SK-N-SH (cell line): ENCODE measurements around the gene LRRC45. TPM values are rescaled to one million over a fixed set of nuclear protein-coding genes. Genes with fewer than 3 reads are reported as not detected.

ENCODE experiments used
- CTCF ChIA-PET: fragments of 300-600, 350-600 bp; formaldehyde crosslinking; extraction: SDS; loops from one replicate; lab custom pipeline; 2021; lab: Yijun Ruan, JAX
- POLR2A ChIA-PET: fragments of 350-600 bp; sonication (Branson Sonifier 250); formaldehyde crosslinking; extraction: SDS; loops from one replicate; lab custom pipeline; 2020; ENCODE audit warnings: antibody characterized with exemption, inconsistent platforms; lab: Yijun Ruan, JAX
- DNase-seq: peaks from one replicate; pipeline ENCODE4 v3.0.0; 2012
- H2AFZ ChIP-seq: fragments of 200-600 bp; sonication (generic); 2 replicates; pipeline ENCODE4 v1.8.1; 2016; ENCODE audit warnings: antibody characterized with exemption, mild to moderate bottlenecking, low read depth
- H3F3A ChIP-seq: fragments of 200-600 bp; sonication (generic); replicated peaks from 2 replicates; pipeline ENCODE3; 2016; ENCODE audit warnings: antibody characterized with exemption, mild to moderate bottlenecking; ENCODE audit not compliant: insufficient read depth
- H3K27ac ChIP-seq, 2 experiments: fragments of 200-500 bp in 1 of 2; fragments of 200-600 bp in 1 of 2; sonication (Bioruptor generic) in 1 of 2; sonication (generic), shearing (Covaris generic) in 1 of 2; 2 replicates each; pipeline versions ENCODE4 v1.5.1 to v1.6.1; 2014 to 2016; ENCODE audit warnings: low read depth in 2 of 2, inconsistent platforms in 1 of 2, low read length in 1 of 2, mild to moderate bottlenecking in 1 of 2, mixed read lengths in 1 of 2
- H3K27me3 ChIP-seq: fragments of 200-600 bp; sonication (generic), shearing (Covaris generic); 2 replicates; pipeline ENCODE4 v1.6.1; 2016; ENCODE audit warnings: mixed run types; ENCODE audit not compliant: insufficient read depth
- H3K36me3 ChIP-seq, 2 experiments: fragments of 200-500 bp in 1 of 2; fragments of 200-600 bp in 1 of 2; sonication (Bioruptor generic) in 1 of 2; sonication (generic) in 1 of 2; replicated peaks in 1 of 2; 2 replicates each; pipeline versions ENCODE3 to v1.5.1; 2014 to 2016; ENCODE audit warnings: low read length in 1 of 2, mild to moderate bottlenecking in 1 of 2; ENCODE audit not compliant: insufficient read depth in 2 of 2, control insufficient read depth in 1 of 2
- H3K4me1 ChIP-seq, 2 experiments: fragments of 200-500 bp in 1 of 2; fragments of 200-600 bp in 1 of 2; sonication (Bioruptor generic) in 1 of 2; sonication (generic), shearing (Covaris generic) in 1 of 2; 2 replicates each; pipeline versions ENCODE4 v1.5.1 to v1.6.1; 2014 to 2016; ENCODE audit warnings: low read depth in 1 of 2, low read length in 1 of 2, mixed run types in 1 of 2; ENCODE audit not compliant: insufficient read depth in 2 of 2, control insufficient read depth in 1 of 2
- H3K4me2 ChIP-seq: fragments of 200-600 bp; sonication (generic), shearing (Covaris generic); 2 replicates; pipeline ENCODE4 v1.6.1; 2017; ENCODE audit warnings: mixed run types
- H3K4me3 ChIP-seq, 2 experiments: fragments of 200-500 bp in 1 of 2; fragments of 200-600 bp in 1 of 2; sonication (Bioruptor generic) in 1 of 2; sonication (generic), shearing (Covaris generic) in 1 of 2; 2 replicates each; pipeline versions ENCODE4 v1.5.1 to v1.8.1; 2014 to 2016; ENCODE audit warnings: low read depth in 2 of 2, inconsistent platforms in 1 of 2, low read length in 1 of 2, mild to moderate bottlenecking in 1 of 2, mixed read lengths in 1 of 2, moderate library complexity in 1 of 2
- H3K79me2 ChIP-seq: fragments of 200-600 bp; sonication (generic); 2 replicates; pipeline ENCODE4 v1.8.1; 2017; ENCODE audit warnings: mild to moderate bottlenecking; ENCODE audit not compliant: insufficient read depth
- H3K9ac ChIP-seq: fragments of 200-600 bp; sonication (generic); 2 replicates; pipeline ENCODE4 v1.6.1; 2017; ENCODE audit warnings: mixed run types
- H3K9me2 ChIP-seq: fragments of 200-600 bp; sonication (generic); 2 replicates; pipeline ENCODE4 v1.6.1; 2017; ENCODE audit warnings: mixed run types
- H3K9me3 ChIP-seq: fragments of 200-600 bp; sonication (generic); 2 replicates; pipeline ENCODE4 v1.6.1; 2017; ENCODE audit warnings: mixed run types, mild to moderate bottlenecking, moderate library complexity
- H4K20me1 ChIP-seq: fragments of 200-600 bp; sonication (generic); 2 replicates; pipeline ENCODE4 v1.6.1; 2017; ENCODE audit warnings: mild to moderate bottlenecking, mixed run types; ENCODE audit not compliant: insufficient read depth
- CHD2 ChIP-seq: fragments of 150-350 bp; IDR thresholded peaks from 2 replicates; pipeline ENCODE4 v1.6.1; 2018; ENCODE audit warnings: low read length; ENCODE audit not compliant: partially characterized antibody
- GATA2 ChIP-seq: sonication (generic); formaldehyde crosslinking; IDR thresholded peaks from 2 replicates; pipeline ENCODE4 v1.5.0; 2020; ENCODE audit warnings: mild to moderate bottlenecking, missing genetic modification reagents
- RAD21 ChIP-seq: IDR thresholded peaks from 2 replicates; pipeline ENCODE4 v1.6.1; 2012; ENCODE audit warnings: mild to moderate bottlenecking, low read length
- RXRA ChIP-seq: IDR thresholded peaks from 2 replicates; pipeline ENCODE4 v1.4.0; 2012; ENCODE audit warnings: low read depth, mild to moderate bottlenecking, borderline replicate concordance
- SIN3A ChIP-seq: IDR thresholded peaks from 2 replicates; pipeline ENCODE4 v1.6.1; 2012; ENCODE audit warnings: low read depth, mild to moderate bottlenecking, low read length, moderate library complexity, borderline replicate concordance
- TCF12 ChIP-seq: IDR thresholded peaks from 2 replicates; pipeline ENCODE4 v1.4.0; 2012
- TEAD4 ChIP-seq: IDR thresholded peaks from 2 replicates; pipeline ENCODE4 v1.4.0; 2012; ENCODE audit warnings: mild to moderate bottlenecking, borderline replicate concordance; ENCODE audit not compliant: insufficient read depth
- WGBS: methylation state at CpG from one replicate; pipeline ENCODE4 v1.1.6; 2017; ENCODE audit warnings: low lambda C conversion rate; 5-methylcytosine and 5-hydroxymethylcytosine counted together
- polyA plus RNA-seq, 3 experiments: library from polyadenylated mRNA; depleted of rRNA; stranded (reverse); fragments of >200 nt; gene quantifications; 2 replicates each; pipeline ENCODE4 v1.2.3, GENCODE V29; 2012
- TF ChIP-seq, protein P1 (sequence below): fragments of 150-350 bp; IDR thresholded peaks from 2 replicates; pipeline ENCODE4 v1.6.1; 2017; ENCODE audit warnings: antibody characterized with exemption, low read length, low read depth, borderline replicate concordance
- TF ChIP-seq, protein P2 (sequence below): IDR thresholded peaks from 2 replicates; pipeline ENCODE4 v1.4.0; 2012; ENCODE audit warnings: low read depth, borderline replicate concordance
- TF ChIP-seq, protein P3 (sequence below): fragments of 200-600 bp; sonication (generic); IDR thresholded peaks from 2 replicates; pipeline ENCODE4 v1.6.1; 2017; ENCODE audit warnings: antibody characterized with exemption, mild to moderate bottlenecking, moderate library complexity
- TF ChIP-seq, protein P4 (sequence below): IDR thresholded peaks from 2 replicates; pipeline ENCODE4; 2012
- TF ChIP-seq, protein P5 (sequence below): fragments of 150-350 bp; IDR thresholded peaks from 2 replicates; pipeline ENCODE4 v1.6.1; 2016; ENCODE audit warnings: mild to moderate bottlenecking, low read depth, low read length

LRRC45 gene
- polyA plus RNA-seq, 1 of the 3 experiments (the other 2 are of a cell fraction), result 31.5 TPM

DNA sequence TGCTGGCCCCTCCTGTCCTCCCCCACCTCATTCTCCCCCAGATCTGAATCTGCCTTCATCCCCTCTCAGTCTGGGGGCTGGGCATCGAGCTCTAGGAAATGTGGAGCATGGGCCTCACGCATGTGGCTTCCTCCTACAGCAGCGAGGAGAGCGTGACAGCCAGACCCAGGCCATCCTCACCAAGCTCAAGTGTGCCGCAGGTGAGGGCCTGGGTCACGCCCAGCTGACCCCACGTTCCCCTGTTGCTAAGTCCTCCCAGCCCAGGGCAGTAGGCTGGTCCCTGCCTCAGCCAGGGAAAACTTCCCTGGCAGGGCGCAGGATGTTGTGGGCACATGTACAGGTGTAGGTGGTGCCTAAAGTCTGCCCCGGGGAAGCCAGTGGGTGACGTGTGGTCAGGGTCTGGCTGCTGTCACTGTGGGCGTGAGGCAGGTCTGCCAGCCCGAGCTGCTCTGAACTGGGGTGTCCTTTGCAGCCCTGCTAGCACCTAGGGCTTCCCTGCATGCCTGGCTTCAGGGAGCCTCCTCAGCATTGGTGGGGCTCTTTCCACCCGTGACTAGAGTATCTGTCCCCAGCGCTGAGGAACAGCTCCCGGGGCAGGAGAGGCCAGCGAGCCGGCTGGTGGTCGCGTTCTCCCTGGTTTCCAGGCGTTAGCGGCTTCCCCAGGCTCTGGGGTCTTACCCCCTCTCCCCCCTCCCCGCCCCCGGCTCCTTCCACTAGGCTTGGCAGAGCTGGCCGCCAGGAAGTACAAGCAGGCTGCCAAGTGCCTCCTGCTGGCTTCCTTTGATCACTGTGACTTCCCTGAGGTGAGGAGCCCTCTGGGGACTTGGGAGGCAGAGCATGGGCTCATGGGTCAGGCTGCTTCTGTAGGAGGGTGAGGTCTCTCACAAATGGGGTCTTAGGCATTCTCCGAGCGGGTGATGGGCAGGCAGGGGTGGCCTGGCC, 32.2 kb downstream of the LRRC45 start:
- Histone ChIP-seq H3K4me3 (no peak overlapping the region), H3K27me3 (no peaks in the 10 kb centered on the region), H2AFZ (no peak overlapping the region), H3K79me2 (peaks cover 48% of the 10 kb centered on the region), H3K36me3 (peaks cover 30 to 72% of the 10 kb centered on the region in 2 experiments), H4K20me1 (peaks cover 14% of the 10 kb centered on the region; the same call in 1 of the 2 replicates), H3K9me2 (no peaks in the 10 kb centered on the region), H3K27ac (no peak overlapping the region; a peak in 1 of 4 replicates), H3K9me3 (no peaks in the 10 kb centered on the region), H3K4me2 (no peak overlapping the region), H3F3A (peaks cover 27% of the 10 kb centered on the region), H3K4me1 (peaks cover 0 to 25% of the 10 kb centered on the region in 2 experiments; a peak in 2 of 4 replicates), H3K9ac (no peak overlapping the region)
- DNase-seq, result no peak
- no peak for TF ChIP-seq TCF12
- TF ChIP-seq, protein P1, sequence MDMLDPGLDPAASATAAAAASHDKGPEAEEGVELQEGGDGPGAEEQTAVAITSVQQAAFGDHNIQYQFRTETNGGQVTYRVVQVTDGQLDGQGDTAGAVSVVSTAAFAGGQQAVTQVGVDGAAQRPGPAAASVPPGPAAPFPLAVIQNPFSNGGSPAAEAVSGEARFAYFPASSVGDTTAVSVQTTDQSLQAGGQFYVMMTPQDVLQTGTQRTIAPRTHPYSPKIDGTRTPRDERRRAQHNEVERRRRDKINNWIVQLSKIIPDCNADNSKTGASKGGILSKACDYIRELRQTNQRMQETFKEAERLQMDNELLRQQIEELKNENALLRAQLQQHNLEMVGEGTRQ, result no peak
- no peak for TF ChIP-seq RAD21
- TF ChIP-seq TEAD4, result no peak
- TF ChIP-seq, protein P2, sequence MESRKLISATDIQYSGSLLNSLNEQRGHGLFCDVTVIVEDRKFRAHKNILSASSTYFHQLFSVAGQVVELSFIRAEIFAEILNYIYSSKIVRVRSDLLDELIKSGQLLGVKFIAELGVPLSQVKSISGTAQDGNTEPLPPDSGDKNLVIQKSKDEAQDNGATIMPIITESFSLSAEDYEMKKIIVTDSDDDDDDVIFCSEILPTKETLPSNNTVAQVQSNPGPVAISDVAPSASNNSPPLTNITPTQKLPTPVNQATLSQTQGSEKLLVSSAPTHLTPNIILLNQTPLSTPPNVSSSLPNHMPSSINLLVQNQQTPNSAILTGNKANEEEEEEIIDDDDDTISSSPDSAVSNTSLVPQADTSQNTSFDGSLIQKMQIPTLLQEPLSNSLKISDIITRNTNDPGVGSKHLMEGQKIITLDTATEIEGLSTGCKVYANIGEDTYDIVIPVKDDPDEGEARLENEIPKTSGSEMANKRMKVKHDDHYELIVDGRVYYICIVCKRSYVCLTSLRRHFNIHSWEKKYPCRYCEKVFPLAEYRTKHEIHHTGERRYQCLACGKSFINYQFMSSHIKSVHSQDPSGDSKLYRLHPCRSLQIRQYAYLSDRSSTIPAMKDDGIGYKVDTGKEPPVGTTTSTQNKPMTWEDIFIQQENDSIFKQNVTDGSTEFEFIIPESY, result no peak
- TF ChIP-seq, protein P3, sequence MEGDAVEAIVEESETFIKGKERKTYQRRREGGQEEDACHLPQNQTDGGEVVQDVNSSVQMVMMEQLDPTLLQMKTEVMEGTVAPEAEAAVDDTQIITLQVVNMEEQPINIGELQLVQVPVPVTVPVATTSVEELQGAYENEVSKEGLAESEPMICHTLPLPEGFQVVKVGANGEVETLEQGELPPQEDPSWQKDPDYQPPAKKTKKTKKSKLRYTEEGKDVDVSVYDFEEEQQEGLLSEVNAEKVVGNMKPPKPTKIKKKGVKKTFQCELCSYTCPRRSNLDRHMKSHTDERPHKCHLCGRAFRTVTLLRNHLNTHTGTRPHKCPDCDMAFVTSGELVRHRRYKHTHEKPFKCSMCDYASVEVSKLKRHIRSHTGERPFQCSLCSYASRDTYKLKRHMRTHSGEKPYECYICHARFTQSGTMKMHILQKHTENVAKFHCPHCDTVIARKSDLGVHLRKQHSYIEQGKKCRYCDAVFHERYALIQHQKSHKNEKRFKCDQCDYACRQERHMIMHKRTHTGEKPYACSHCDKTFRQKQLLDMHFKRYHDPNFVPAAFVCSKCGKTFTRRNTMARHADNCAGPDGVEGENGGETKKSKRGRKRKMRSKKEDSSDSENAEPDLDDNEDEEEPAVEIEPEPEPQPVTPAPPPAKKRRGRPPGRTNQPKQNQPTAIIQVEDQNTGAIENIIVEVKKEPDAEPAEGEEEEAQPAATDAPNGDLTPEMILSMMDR, result no peak
- TF ChIP-seq GATA2 (CRISPR knock-in tag), result no peak
- TF ChIP-seq CHD2, result no peak
- no peak for TF ChIP-seq SIN3A
- TF ChIP-seq, protein P4, sequence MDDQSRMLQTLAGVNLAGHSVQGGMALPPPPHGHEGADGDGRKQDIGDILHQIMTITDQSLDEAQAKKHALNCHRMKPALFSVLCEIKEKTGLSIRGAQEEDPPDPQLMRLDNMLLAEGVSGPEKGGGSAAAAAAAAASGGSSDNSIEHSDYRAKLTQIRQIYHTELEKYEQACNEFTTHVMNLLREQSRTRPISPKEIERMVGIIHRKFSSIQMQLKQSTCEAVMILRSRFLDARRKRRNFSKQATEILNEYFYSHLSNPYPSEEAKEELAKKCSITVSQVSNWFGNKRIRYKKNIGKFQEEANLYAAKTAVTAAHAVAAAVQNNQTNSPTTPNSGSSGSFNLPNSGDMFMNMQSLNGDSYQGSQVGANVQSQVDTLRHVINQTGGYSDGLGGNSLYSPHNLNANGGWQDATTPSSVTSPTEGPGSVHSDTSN, result no peak
- no peak for TF ChIP-seq RXRA
- TF ChIP-seq, protein P5, sequence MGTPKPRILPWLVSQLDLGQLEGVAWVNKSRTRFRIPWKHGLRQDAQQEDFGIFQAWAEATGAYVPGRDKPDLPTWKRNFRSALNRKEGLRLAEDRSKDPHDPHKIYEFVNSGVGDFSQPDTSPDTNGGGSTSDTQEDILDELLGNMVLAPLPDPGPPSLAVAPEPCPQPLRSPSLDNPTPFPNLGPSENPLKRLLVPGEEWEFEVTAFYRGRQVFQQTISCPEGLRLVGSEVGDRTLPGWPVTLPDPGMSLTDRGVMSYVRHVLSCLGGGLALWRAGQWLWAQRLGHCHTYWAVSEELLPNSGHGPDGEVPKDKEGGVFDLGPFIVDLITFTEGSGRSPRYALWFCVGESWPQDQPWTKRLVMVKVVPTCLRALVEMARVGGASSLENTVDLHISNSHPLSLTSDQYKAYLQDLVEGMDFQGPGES, result no peak
- 95% methylated on average over 19 of the region's 26 CpGs for WGBS
- CTCF ChIA-PET, result interaction anchor here (0.8 to 5.1 kb wide), 9 partner anchors 10 to 98 kb away, joined by 3 to 24 read pairs (median 3); partner anchors contain the start of genes CENPX, DCXR and DUS1L
- POLR2A ChIA-PET, result interaction anchor here (1.0 to 1.6 kb wide), 3 partner anchors 8 to 43 kb away, joined by 3 to 4 read pairs (median 4); partner anchors contain the start of gene FASN
